SK-N-SH treated with all-trans-retinoic acid at 6 μM for 48 hours (cell line): Measurements from ENCODE around the gene C6orf163.

Experiments used
- ARNTL ChIP-seq: fragments of 450-650 bp; formaldehyde crosslinking; IDR thresholded peaks from 2 replicates; pipeline ENCODE4 v1.5.0; 2020; ENCODE audit warnings: low read depth, mild to moderate bottlenecking, moderate library complexity, borderline replicate concordance
- BACH2 ChIP-seq: fragments of 250-450 bp; sonication (Bioruptor Pico); IDR thresholded peaks from 2 replicates; pipeline ENCODE4 v1.9.0; 2021; ENCODE audit warnings: mild to moderate bottlenecking, borderline replicate concordance
- ESRRG ChIP-seq: fragments of 250-450 bp; sonication (Bioruptor Pico); IDR thresholded peaks from 2 replicates; pipeline ENCODE4 v1.6.1; 2021; ENCODE audit warnings: mild to moderate bottlenecking
- GLIS3 ChIP-seq: fragments of 250-450 bp; sonication (Bioruptor Pico); IDR thresholded peaks from 2 replicates; pipeline ENCODE4 v1.5.0; 2020; ENCODE audit warnings: mild to moderate bottlenecking, moderate library complexity
- PATZ1 ChIP-seq: fragments of 250-450 bp; sonication (Bioruptor Pico); IDR thresholded peaks from 2 replicates; pipeline ENCODE4 v1.8.0; 2020; ENCODE audit warnings: mild to moderate bottlenecking, moderate library complexity, borderline replicate concordance
- POU6F1 ChIP-seq: fragments of 250-450 bp; sonication (Bioruptor Pico); IDR thresholded peaks from 2 replicates; pipeline ENCODE4 v1.8.0; 2021; ENCODE audit warnings: low read depth, mild to moderate bottlenecking, moderate library complexity, borderline replicate concordance
- RARB ChIP-seq: fragments of 250-450 bp; sonication (Bioruptor Pico); IDR thresholded peaks from 2 replicates; pipeline ENCODE4 v1.8.0; 2021; ENCODE audit warnings: mild to moderate bottlenecking, moderate library complexity
- ZFP3 ChIP-seq: fragments of 250-450 bp; sonication (Bioruptor Pico); IDR thresholded peaks from 2 replicates; pipeline ENCODE4 v1.5.0; 2020; ENCODE audit warnings: mild to moderate bottlenecking, moderate library complexity
- ZNF565 ChIP-seq: fragments of 450-650 bp; formaldehyde crosslinking; conservative IDR thresholded peaks from 2 replicates; pipeline ENCODE4 v1.5.0; 2020; ENCODE audit warnings: low read depth, mild to moderate bottlenecking, moderate library complexity
- ZNF70 ChIP-seq: fragments of 450-650 bp; formaldehyde crosslinking; IDR thresholded peaks from 2 replicates; pipeline ENCODE4 v1.5.0; 2020; ENCODE audit warnings: mild to moderate bottlenecking, moderate library complexity
- ZNF8 ChIP-seq: fragments of 450-650 bp; formaldehyde crosslinking; IDR thresholded peaks from 2 replicates; pipeline ENCODE4 v1.5.0; 2020; ENCODE audit warnings: mild to moderate bottlenecking, moderate library complexity
- TF ChIP-seq, protein P1 (sequence below): fragments of 250-450 bp; sonication (Bioruptor Pico); IDR thresholded peaks from 2 replicates; pipeline ENCODE4 v1.5.1; 2021; ENCODE audit warnings: mild to moderate bottlenecking, moderate library complexity

DNA sequence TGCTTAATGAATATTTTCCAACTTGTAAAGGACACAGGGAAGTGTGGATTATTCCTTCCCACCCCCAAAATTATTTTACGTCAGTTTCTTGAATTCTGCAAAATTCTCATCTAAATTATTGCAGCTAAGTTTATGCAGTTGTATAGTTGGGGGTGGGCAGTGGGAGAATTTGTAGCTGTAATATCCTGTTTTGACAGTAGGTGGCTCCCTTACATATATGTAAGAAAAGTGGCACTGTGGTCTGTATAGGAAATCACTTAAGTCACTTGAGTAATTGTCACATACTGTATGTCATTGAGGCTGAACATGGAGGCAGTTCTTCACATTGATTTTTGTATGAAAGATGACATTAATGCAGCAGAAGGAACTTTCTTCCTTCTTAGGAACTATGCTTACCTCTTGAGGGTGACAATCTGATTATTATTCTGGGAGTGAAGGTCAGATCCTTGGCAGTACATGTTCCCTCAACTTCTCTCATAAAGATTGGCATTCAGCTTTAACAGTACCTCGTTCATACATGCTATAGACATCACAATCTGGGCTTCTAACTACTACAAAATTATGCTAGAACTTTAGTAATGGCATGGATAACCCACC lies 48.5 kb downstream of the C6orf163 start:
- no peak for TF ChIP-seq POU6F1 (CRISPR knock-in tag)
- no peak for TF ChIP-seq ZNF565
- no peak for TF ChIP-seq RARB (CRISPR knock-in tag)
- no peak for TF ChIP-seq ESRRG (CRISPR knock-in tag)
- TF ChIP-seq, protein P1, sequence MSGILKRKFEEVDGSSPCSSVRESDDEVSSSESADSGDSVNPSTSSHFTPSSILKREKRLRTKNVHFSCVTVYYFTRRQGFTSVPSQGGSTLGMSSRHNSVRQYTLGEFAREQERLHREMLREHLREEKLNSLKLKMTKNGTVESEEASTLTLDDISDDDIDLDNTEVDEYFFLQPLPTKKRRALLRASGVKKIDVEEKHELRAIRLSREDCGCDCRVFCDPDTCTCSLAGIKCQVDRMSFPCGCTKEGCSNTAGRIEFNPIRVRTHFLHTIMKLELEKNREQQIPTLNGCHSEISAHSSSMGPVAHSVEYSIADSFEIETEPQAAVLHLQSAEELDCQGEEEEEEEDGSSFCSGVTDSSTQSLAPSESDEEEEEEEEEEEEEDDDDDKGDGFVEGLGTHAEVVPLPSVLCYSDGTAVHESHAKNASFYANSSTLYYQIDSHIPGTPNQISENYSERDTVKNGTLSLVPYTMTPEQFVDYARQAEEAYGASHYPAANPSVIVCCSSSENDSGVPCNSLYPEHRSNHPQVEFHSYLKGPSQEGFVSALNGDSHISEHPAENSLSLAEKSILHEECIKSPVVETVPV = no peak
- TF ChIP-seq ZFP3 = no peak
- no peak for TF ChIP-seq ZNF8 (CRISPR knock-in tag)
- TF ChIP-seq GLIS3 (CRISPR knock-in tag) = no peak
- no peak for TF ChIP-seq PATZ1
- no peak for TF ChIP-seq ARNTL (CRISPR knock-in tag)
- TF ChIP-seq BACH2 (CRISPR knock-in tag) = no peak
- TF ChIP-seq ZNF70 = no peak
